Choroid plexus epithelial cell (primary cell): ENCODE data around the gene MACC1.

Experiments used
- DNase-seq: peaks from one replicate; pipeline ENCODE4 v3.0.0-alpha.2; 2010; ENCODE audit warnings: low read depth
- H3K4me3 ChIP-seq: 2 replicates; pipeline ENCODE4 v1.5.1; 2011; ENCODE audit warnings: low read depth, mild to moderate bottlenecking, control low read depth, low read length, moderate library complexity
- TF ChIP-seq, protein P1 (sequence below): conservative IDR thresholded peaks from 2 replicates; pipeline ENCODE4 v1.5.1; 2011; ENCODE audit warnings: low read depth, mild to moderate bottlenecking, control low read depth, inconsistent platforms, low read length, moderate library complexity

The MACC1 gene

GRCh38 chr7:20199015-20199737 is 18.0 kb downstream of the MACC1 start:
- H3K4me3 ChIP-seq = no peak overlapping the region
- peak; percentile 84 for DNase-seq
- TF ChIP-seq, protein P1, sequence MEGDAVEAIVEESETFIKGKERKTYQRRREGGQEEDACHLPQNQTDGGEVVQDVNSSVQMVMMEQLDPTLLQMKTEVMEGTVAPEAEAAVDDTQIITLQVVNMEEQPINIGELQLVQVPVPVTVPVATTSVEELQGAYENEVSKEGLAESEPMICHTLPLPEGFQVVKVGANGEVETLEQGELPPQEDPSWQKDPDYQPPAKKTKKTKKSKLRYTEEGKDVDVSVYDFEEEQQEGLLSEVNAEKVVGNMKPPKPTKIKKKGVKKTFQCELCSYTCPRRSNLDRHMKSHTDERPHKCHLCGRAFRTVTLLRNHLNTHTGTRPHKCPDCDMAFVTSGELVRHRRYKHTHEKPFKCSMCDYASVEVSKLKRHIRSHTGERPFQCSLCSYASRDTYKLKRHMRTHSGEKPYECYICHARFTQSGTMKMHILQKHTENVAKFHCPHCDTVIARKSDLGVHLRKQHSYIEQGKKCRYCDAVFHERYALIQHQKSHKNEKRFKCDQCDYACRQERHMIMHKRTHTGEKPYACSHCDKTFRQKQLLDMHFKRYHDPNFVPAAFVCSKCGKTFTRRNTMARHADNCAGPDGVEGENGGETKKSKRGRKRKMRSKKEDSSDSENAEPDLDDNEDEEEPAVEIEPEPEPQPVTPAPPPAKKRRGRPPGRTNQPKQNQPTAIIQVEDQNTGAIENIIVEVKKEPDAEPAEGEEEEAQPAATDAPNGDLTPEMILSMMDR = no peak

GRCh38 chr7:20198260-20198659 is 18.9 kb downstream of the MACC1 start:
- H3K4me3 ChIP-seq = no peak overlapping the region
- DNase-seq = no peak
- TF ChIP-seq, protein P1 = no peak

DNA sequence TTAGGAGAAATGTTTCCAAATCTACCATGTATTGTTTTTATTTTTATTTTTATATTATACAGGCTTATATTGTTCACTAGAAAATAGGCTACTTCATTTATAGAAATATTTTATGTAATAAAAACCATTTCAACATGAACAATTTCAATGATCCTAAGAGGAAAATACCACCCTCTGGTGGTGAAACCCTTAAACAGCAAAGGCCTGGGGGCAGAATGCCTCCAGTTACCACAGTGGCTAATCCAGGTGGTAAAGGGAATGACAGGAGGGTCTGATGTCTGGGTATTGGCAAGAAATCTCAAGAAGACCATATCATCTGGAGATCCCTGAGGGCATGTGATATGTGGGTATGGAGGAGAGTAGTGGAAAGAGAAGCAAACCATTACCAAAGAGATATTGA is 19.3 kb downstream of the MACC1 start:
- no peak for DNase-seq
- no peak overlapping the region for H3K4me3 ChIP-seq
- TF ChIP-seq, protein P1 = peak; percentile 46

DNA sequence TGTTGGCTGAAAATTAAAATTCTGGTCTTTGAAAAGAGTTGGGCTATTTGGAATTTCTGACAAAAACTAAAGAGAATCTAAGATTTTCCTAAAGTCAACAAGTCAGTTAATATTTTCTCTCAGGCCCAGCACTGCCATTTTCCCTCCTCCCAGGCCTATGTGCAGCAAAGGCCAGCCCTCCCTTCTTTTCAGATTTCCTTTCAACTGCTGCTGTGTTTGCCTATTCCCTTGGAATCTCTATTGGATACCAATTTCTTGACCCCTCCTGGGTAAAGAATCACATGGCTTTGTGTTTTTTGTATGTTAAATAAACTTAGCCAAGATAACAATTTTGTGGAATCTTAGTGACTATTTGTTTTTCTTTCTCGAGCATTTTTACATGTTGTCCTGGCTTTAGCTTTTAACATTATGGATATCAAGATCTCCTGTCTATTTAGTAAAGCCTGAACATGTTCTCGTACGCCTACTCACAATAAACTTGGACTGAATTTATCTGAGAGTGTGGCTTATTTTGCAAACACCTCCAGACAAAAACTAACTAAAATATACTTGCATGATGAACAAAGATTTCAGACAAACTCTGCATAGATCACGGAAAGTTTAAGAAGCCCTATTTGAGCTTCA is 19.9 kb downstream of the MACC1 start:
- H3K4me3 ChIP-seq = no peak overlapping the region
- peak; percentile 41 for DNase-seq
- TF ChIP-seq, protein P1 = no peak

DNA sequence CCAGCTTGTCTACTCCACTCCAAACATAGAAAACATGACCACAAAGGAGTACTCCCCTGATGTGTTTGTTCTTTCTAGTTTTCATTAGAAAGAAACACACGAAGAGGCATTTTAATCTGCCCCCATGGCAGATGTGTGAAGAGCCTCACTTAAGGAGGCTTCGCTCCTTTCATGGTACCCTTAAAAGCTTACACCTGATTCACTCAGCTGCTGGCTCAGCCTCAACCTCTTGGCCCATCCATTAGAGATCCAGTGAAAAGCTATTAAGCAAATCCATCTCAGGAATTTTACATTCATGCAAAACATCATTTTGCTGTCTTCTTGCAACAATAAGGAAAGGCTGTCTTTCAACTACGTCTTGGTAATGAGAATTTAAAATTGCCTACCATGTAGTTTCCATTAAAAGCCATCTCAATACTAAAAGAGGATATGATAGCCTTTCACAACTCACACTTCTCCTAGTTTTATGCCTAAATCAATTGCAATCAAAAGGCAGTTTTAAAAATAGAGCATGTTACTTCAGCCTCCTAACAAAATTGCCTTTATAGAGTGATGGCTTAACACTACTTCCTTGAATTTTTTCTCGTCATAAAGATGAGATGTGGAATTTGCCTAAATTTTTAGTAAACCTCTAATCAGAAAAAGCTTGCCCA is 22.7 kb downstream of the MACC1 start:
- DNase-seq = no peak
- H3K4me3 ChIP-seq = no peak overlapping the region
- TF ChIP-seq, protein P1 = no peak

DNA sequence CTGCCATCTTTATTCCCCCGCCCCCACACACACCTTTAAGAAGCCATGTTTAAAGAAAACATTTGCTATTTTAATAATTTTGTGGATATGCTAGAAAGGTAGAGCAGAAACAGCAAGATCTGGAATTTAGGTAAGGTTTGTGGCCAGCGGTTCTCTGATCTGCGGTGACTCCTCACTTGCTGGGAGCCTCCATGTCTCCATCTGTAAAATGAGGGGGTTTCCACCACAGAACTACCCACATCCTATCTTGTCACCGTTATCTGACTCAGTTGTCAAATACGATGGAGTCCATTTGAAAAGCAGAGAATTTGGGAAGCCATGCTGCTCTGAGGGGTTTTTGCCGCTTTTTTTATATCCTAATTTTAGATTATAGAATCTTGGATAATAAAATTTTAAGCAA is 23.3 kb downstream of the MACC1 start:
- DNase-seq = no peak
- H3K4me3 ChIP-seq = no peak overlapping the region
- TF ChIP-seq, protein P1 = no peak
